HepG2 (cell line): Measurements from ENCODE around the gene ETV2. TPM values are rescaled to one million over a fixed set of nuclear protein-coding genes. Genes with fewer than 3 reads are reported as not detected.

Experiments
- ETS1 ChIP-seq: sonication (generic); formaldehyde crosslinking; IDR thresholded peaks from 2 replicates; pipeline ENCODE4 v1.4.0; 2020; ENCODE audit warnings: missing genetic modification reagents
- GPN1 ChIP-seq: sonication (generic); formaldehyde crosslinking; IDR thresholded peaks from 2 replicates; pipeline ENCODE4 v1.5.1; 2020; ENCODE audit warnings: missing genetic modification reagents, borderline replicate concordance
- HIC2 ChIP-seq: sonication (generic); formaldehyde crosslinking; IDR thresholded peaks from 2 replicates; pipeline ENCODE4 v1.9.0; 2022; ENCODE audit warnings: low read depth, missing genetic modification reagents
- HIVEP1 ChIP-seq: sonication (generic); formaldehyde crosslinking; IDR thresholded peaks from 2 replicates; pipeline ENCODE4 v1.4.0; 2020; ENCODE audit warnings: mild to moderate bottlenecking, missing genetic modification reagents
- HMGXB4 ChIP-seq, 2 experiments: sonication (generic) in 1 of 2; formaldehyde crosslinking in 1 of 2; IDR thresholded peaks; 2 replicates each; pipeline versions ENCODE4 v1.4.0 to v1.6.1; 2018 to 2020; ENCODE audit warnings: missing genetic modification reagents in 2 of 2, borderline replicate concordance in 1 of 2, low read depth in 1 of 2, mild to moderate bottlenecking in 1 of 2, missing biosample characterization in 1 of 2
- HNRNPH1 ChIP-seq: fragments of 200-400 bp; formaldehyde crosslinking; optimal IDR thresholded peaks from 2 replicates; pipeline ENCODE3; 2017; ENCODE audit warnings: mild to moderate bottlenecking, low read depth, low read length
- HOXA3 ChIP-seq: sonication (generic); formaldehyde crosslinking; IDR thresholded peaks from 2 replicates; pipeline ENCODE4 v1.5.0; 2020; ENCODE audit warnings: missing genetic modification reagents
- MTF1 ChIP-seq: sonication (generic); formaldehyde crosslinking; IDR thresholded peaks from 2 replicates; pipeline ENCODE4 v1.5.0; 2020; ENCODE audit warnings: missing genetic modification reagents
- MYNN ChIP-seq: sonication (generic); formaldehyde crosslinking; IDR thresholded peaks from 2 replicates; pipeline ENCODE4 v1.4.0; 2020; ENCODE audit warnings: mild to moderate bottlenecking, low read depth, missing genetic modification reagents
- NBN ChIP-seq: fragments of 450-650 bp; conservative IDR thresholded peaks from 2 replicates; pipeline ENCODE4 v1.6.1; 2017
- NCOA2 ChIP-seq: sonication (generic); formaldehyde crosslinking; IDR thresholded peaks from 2 replicates; pipeline ENCODE4 v1.8.0; 2022; ENCODE audit warnings: inconsistent platforms
- NFIC ChIP-seq: IDR thresholded peaks from 2 replicates; pipeline ENCODE4 v1.6.1; 2012; ENCODE audit warnings: mild to moderate bottlenecking, low read length, inconsistent platforms
- NFRKB ChIP-seq: fragments of 450-650 bp; IDR thresholded peaks from 2 replicates; pipeline ENCODE4 v1.6.1; 2017
- NFYC ChIP-seq: IDR thresholded peaks from 2 replicates; pipeline ENCODE4 v1.6.1; 2016; ENCODE audit warnings: missing genetic modification reagents, missing compliant biosample characterization
- SRSF9 ChIP-seq: fragments of 200-400 bp; formaldehyde crosslinking; IDR thresholded peaks from 2 replicates; pipeline ENCODE4 v1.6.1; 2018; ENCODE audit warnings: borderline replicate concordance, mild to moderate bottlenecking, low read depth, low read length; ENCODE audit not compliant: insufficient read depth, poor library complexity, severe bottlenecking
- TARDBP ChIP-seq: sonication (generic); formaldehyde crosslinking; IDR thresholded peaks from 2 replicates; pipeline ENCODE4 v1.8.0; 2022; ENCODE audit warnings: mild to moderate bottlenecking, missing genetic modification reagents
- TEAD3 ChIP-seq: optimal IDR thresholded peaks from 2 replicates; pipeline ENCODE3; 2016; ENCODE audit warnings: borderline replicate concordance
- ZNF20 ChIP-seq: sonication (generic); formaldehyde crosslinking; IDR thresholded peaks from 2 replicates; pipeline ENCODE4 v1.4.0; 2020; ENCODE audit warnings: mild to moderate bottlenecking, moderate library complexity, missing genetic modification reagents
- ZNF225 ChIP-seq: sonication (generic); formaldehyde crosslinking; IDR thresholded peaks from 2 replicates; pipeline ENCODE4 v1.4.0; 2020; ENCODE audit warnings: mild to moderate bottlenecking, missing genetic modification reagents
- ZNF276 ChIP-seq: sonication (generic); formaldehyde crosslinking; IDR thresholded peaks from 2 replicates; pipeline ENCODE4 v1.4.0; 2020; ENCODE audit warnings: mild to moderate bottlenecking, low read depth, missing genetic modification reagents
- ZNF343 ChIP-seq: sonication (generic); formaldehyde crosslinking; IDR thresholded peaks from 2 replicates; pipeline ENCODE4 v1.4.0; 2020; ENCODE audit warnings: mild to moderate bottlenecking, missing genetic modification reagents
- ZNF614 ChIP-seq: IDR thresholded peaks from 2 replicates; pipeline ENCODE4 v1.6.1; 2018; ENCODE audit warnings: missing biosample characterization, missing genetic modification reagents, inconsistent platforms, borderline replicate concordance
- ZNF703 ChIP-seq: sonication (generic); formaldehyde crosslinking; IDR thresholded peaks from 2 replicates; pipeline ENCODE4 v1.5.1; 2020; ENCODE audit warnings: missing genetic modification reagents, mild to moderate bottlenecking, moderate library complexity, borderline replicate concordance
- polyA plus RNA-seq, 8 experiments: library from polyadenylated mRNA; depleted of rRNA in 3 of 8; stranded (reverse) in 7 of 8; unstranded in 1 of 8; fragments of >200 nt; fragmentation: Illumina TruSeq in 4 of 8; extraction: Trizol in 4 of 8; gene quantifications; 2 replicates each; pipeline versions ENCODE4 v1.2.1 to v1.2.3, GENCODE V29; 2011 to 2016; ENCODE audit warnings: low read depth in 4 of 8, missing spikeins in 1 of 8, mixed read lengths in 1 of 8; ENCODE audit not compliant: insufficient read depth in 1 of 8
- total RNA-seq, 5 experiments: library from RNA; depleted of rRNA; stranded (reverse); fragments of >200 nt; fragmentation: Illumina TruSeq; extraction: Trizol; gene quantifications; 2 replicates each; pipeline ENCODE4 v1.2.3, GENCODE V29; 2016; ENCODE audit warnings: low read depth in 1 of 5

ETV2 gene
- total and polyA plus RNA-seq, 2 of the 13 experiments (the other 11 are each of a cell fraction or from before 2014, with no cell fraction given): 0.07 to 0.20 TPM

- TF ChIP-seq ZNF276 (CRISPR knock-in tag) (peak; percentile 75; the same call in 1 of the 2 replicates), NFYC (CRISPR knock-in tag) (no peak; the same call in 1 of the 2 replicates), NFIC (no peak), ZNF614 (CRISPR knock-in tag) (no peak; the same call in 1 of the 2 replicates), NCOA2 (CRISPR knock-in tag) (peak; percentile 48), SRSF9 (no peak), TEAD3 (CRISPR knock-in tag) (peak; percentile 25), TARDBP (CRISPR knock-in tag) (peak; percentile 70), HIC2 (no peak), MTF1 (CRISPR knock-in tag) (peak; percentile 66; the same call in 1 of the 2 replicates), ZNF20 (CRISPR knock-in tag) (no peak), HNRNPH1 (no peak), ZNF225 (CRISPR knock-in tag) (peak; percentile 53; the same call in 1 of the 2 replicates), NBN (no peak), NFRKB (no peak), HIVEP1 (no peak), HOXA3 (peak; percentile 73; the same call in 1 of the 2 replicates), ETS1 (CRISPR knock-in tag) (0 out of 2 replicates have a peak, but pooled peaks have one; percentile 72), HMGXB4 (CRISPR knock-in tag; IDR thresholded peaks at IDR 0.05; ENCODE audit: borderline replicate concordance in 1 of 2, low read depth in 1 of 2) (peak; percentile 70 to 81; a peak in 2 of 4 replicates), GPN1 (no peak), ZNF343 (peak; percentile 66; the same call in 1 of the 2 replicates), ZNF703 (CRISPR knock-in tag) (peak; percentile 54; the same call in 1 of the 2 replicates), MYNN (CRISPR knock-in tag) (no peak)
These were observed 2.0 kb downstream of the ETV2 start (continued) for GRCh38 chr19:35643255-35644205.
